CD4-positive, alpha-beta T cell treated with Interleukin-17A for 4 hours (primary cell): ENCODE measurements around the gene TRIO.

ENCODE experiments used
- DNase-seq: peaks from one replicate; pipeline ENCODE4 v3.0.0-alpha.2; 2020; ENCODE audit warnings: mixed read lengths

Gene TRIO

GRCh38 chr5:14211818-14212803 lies 69.0 kb downstream of the TRIO start:
- DNase-seq, result no peak

- DNase-seq, result no peak
Observed at GRCh38 chr5:14212838-14213237, 69.7 kb downstream of the TRIO start.

- no peak for DNase-seq
Observed at GRCh38 chr5:14213253-14213652, 70.1 kb downstream of the TRIO start.

- DNase-seq, result no peak
Observed at GRCh38 chr5:14213813-14214585, 70.9 kb downstream of the TRIO start.

DNA sequence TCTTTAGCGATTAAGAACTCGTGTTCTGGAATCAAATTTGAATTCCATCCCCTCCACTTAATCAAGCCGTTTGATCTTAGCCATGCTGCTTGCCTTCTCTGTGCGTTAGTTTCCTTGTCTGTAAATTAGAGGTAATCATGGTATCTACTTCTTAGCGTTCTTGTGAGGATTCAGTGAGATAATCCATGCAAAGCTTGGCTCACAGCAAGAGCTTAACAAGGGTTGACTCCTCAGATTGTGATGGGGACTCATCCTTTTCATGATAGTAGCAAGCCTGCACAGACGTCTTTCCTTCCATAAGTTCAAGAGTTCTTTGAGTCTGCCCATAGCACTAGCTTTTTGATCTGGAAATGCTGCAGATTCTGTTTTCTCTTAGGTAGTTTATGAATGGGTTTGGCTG lies 72.8 kb downstream of the TRIO start:
- no peak for DNase-seq

DNA sequence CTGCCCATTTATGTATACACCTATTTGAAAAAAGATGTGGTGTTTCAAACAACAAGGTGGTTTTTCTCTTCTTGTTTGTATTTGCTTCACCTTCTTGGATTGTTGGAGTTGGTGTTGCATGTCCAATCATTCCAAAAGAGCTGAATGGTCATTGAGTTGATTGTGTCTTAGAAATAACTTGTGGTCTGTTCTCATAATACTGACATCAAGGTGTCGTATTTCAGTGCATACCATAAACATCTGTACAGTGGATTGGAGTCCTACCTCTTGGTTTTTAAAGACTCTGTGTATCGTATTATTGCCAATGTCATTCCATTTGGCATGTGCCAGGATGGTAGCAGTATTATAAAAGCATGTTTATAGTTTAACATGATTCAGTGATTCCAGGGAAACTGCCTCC lies 73.2 kb downstream of the TRIO start:
- no peak for DNase-seq

- no peak for DNase-seq
Observed at GRCh38 chr5:14216902-14217301, 73.8 kb downstream of the TRIO start.

GRCh38 chr5:14217587-14217986 lies 74.4 kb downstream of the TRIO start:
- no peak for DNase-seq

- DNase-seq, result no peak
Observed at GRCh38 chr5:14218011-14218410, 74.9 kb downstream of the TRIO start.

DNA sequence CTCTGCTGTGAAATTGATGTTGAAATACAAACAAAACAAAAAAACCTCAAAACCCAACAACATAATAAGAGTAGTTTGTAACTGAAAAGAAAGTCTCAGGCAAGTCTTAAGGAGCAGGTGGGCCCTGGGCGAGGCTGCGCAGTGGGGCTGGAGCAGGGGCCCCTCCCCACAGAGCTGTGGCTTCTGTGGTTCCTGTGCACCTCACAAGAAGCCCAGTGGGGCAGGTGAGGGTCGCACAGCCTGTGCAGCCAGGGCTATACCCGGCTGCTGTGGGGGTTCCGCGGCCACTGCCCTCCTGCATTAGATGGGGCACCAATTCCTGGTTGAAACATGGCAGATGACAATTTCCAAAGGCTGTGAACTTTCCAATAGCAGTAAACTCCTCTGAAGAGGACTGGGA lies 75.3 kb downstream of the TRIO start:
- no peak for DNase-seq

DNA sequence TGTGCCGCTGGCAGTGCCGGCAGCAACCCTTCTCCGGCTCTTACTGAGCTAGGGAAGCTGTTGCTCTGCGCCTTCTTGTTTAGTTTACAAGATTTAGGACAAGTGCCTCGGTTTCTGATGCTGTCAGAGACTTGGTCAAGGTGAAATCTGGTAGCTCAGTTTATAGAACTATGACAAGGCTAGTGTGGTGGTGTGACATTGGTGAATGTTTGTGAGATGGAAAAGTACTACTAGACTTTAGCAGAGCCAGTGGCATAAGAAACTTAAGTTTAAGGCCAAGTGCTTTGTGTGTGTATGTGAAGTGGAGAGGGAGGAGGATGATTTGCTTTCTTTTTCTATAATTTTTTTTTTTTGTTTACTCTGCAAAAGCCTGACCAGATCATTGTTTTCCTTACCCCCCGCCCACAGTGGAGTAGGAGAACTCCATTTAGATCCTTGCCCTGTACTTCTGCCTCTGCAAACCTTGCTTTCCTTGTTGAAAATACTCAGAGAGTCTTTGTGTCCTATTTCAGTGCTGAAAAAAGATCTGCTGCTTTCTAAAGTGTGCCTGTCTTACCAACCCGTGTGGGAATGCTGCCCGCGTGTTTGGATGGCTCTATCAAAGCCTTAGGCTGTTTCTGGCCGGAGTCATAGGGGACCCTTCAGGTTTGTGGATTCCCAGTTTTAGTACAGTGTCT lies 75.9 kb downstream of the TRIO start:
- DNase-seq, result no peak

- DNase-seq, result no peak
Observed at GRCh38 chr5:14219800-14220512, 76.8 kb downstream of the TRIO start.

GRCh38 chr5:14220642-14221041 lies 77.5 kb downstream of the TRIO start:
- DNase-seq, result no peak

- no peak for DNase-seq
Observed at GRCh38 chr5:14221732-14222131, 78.6 kb downstream of the TRIO start.

- DNase-seq, result no peak
Observed at GRCh38 chr5:14222206-14222605, 79.1 kb downstream of the TRIO start.

- no peak for DNase-seq
Observed at GRCh38 chr5:14223372-14223771, 80.2 kb downstream of the TRIO start.

- no peak for DNase-seq
Observed at GRCh38 chr5:14225173-14225834, 82.2 kb downstream of the TRIO start.

GRCh38 chr5:14226149-14226548 lies 83.0 kb downstream of the TRIO start:
- DNase-seq, result no peak

- no peak for DNase-seq
Observed at GRCh38 chr5:14226554-14226953, 83.4 kb downstream of the TRIO start.

DNA sequence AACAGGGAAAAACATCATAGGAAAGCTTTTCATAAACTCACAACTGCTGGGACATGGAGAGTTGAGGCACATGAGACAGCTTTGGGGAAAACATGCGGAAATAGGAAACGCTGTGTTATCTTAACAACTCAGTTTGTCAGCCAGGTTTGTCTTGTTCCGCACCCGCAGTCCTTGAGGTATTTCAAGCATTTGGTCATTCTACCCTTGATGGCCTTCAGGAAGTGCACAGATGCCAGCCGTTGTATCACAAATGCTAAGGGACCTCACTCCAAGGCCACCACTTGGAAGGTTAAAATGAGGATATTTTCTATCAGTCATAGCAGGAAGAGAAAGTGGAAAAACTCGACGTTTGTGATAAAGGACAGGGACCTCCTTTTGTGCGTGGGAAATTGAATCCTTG lies 83.8 kb downstream of the TRIO start:
- DNase-seq, result no peak

DNA sequence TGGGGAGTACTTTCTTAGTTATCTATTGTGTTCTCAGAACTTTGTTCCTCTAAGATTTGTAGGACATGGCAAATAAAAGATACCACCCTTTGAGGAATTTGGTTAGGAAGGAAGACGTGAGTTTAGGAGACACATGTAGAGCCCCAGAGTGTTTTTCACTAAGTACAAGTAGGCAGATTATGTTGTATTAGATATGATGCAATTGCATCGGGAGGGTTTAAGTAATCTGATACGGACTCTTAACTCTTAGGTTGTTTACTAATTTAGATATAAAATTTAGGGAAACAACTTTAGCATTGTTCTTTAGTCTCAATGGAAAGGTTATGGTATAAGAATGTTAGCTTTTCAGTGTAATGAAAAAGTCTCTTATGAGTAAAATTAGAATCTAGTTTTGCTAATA lies 84.4 kb downstream of the TRIO start:
- no peak for DNase-seq

- no peak for DNase-seq
Observed at GRCh38 chr5:14228219-14228618, 85.1 kb downstream of the TRIO start.
